Medulla oblongata (tissue), 1 donor: Measurements from ENCODE around the gene MICAL3.
A peak's percentile ranks its signal among the peaks of the same experiment; 100 is the strongest.
"Not testable (repeated sequence)": the region's sequence is repeated elsewhere in the genome, so short reads cannot be mapped to it uniquely, and the experiment has no call there.

Experiments used
- DNase-seq: peaks from one replicate; pipeline ENCODE4 v3.0.0-alpha.2; 2015; ENCODE audit errors: extremely low spot score

Gene MICAL3

GRCh38 chr22:18059094-18059417, 34.7 kb upstream of the MICAL3 start:
- DNase-seq = no peak

GRCh38 chr22:18058371-18059093, 34.2 kb upstream of the MICAL3 start:
- DNase-seq = no peak

- peak; percentile 91 for DNase-seq
These were observed 33.3 kb upstream of the MICAL3 start for GRCh38 chr22:18057568-18058209.

DNA sequence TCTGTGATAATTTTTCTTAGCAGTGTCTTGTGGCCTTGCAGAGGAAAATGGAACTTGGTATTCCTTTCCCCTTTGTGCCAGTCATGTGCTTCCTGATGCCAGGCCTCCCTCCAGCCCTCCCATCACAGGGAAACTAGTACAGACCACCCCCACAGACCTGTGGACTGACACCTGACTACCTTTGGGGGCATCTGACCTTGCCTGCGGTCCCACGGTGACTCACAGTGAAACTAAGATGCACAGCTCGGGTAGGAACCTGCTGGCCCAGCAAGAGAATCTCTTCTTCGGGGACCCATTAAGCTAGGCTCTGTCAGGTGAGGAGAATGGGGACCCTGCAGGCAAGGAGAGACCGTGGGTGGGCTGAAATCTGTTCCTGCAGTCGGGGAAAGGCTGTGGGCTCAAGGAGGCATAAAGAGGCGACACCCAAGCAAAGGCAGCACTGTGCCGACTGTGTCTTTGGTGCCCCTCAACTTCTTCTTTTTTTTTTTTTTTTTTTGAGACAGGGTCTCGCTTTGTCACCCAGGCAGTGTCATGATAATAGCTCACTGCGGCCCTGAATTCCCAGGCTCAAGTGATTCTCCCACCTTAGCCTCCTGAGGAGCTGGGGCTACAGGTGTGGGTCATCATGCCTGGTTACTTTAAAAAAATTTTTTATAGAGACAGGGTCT, 32.6 kb upstream of the MICAL3 start:
- DNase-seq = peak; percentile 30

DNA sequence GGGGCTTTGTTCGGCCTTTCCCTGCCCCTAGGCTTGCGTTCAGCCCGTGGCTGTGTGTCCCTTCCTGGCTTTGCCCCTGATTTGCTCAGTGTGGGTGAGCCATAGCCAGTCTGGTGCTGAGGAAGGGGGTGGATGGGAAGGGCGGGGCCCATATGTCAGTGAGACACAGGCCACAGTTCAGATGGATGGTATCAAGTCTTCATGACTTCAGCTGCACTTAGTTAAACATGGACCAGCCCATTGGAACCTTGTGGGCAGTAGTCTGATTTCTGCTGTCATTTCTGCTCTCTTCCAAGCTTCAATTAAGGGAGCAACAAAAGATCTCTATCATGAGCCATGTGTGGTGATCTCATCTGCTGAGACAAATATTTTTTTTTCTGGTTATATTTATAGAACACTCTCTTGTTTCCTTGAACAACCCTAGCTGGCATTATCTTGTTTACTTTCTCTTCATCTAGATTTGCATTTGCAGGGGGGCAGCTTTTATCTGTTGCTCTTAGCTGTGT, 31.9 kb upstream of the MICAL3 start:
- peak; percentile 82 for DNase-seq

- peak; percentile 43 for DNase-seq
These were observed 31.3 kb upstream of the MICAL3 start for GRCh38 chr22:18055619-18056160.

GRCh38 chr22:18053216-18053946, 29.0 kb upstream of the MICAL3 start:
- not testable (repeated sequence) for DNase-seq

DNA sequence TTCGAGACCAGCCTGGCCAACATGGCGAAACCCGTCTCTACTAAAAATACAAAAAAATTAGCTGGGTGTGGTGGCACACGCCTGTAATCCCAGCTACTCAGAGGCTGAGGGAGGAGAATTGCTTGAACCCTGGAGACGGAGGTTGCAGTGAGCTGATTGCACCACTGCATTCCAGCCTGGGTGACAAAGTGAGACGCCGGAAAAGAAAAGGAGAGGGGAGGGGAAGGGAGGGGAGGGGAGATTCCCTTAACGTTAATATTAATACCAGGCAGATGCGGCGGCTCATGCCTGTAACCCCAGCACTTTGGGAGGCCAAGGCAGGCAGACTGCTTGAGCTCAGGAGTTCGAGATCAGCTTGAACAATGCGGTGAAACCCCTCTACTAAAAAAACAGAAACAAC, 26.8 kb upstream of the MICAL3 start:
- not testable (repeated sequence) for DNase-seq

- no peak for DNase-seq
These were observed 25.7 kb upstream of the MICAL3 start for GRCh38 chr22:18050065-18050464.

- no peak for DNase-seq
These were observed 24.1 kb upstream of the MICAL3 start for GRCh38 chr22:18048441-18048898.

DNA sequence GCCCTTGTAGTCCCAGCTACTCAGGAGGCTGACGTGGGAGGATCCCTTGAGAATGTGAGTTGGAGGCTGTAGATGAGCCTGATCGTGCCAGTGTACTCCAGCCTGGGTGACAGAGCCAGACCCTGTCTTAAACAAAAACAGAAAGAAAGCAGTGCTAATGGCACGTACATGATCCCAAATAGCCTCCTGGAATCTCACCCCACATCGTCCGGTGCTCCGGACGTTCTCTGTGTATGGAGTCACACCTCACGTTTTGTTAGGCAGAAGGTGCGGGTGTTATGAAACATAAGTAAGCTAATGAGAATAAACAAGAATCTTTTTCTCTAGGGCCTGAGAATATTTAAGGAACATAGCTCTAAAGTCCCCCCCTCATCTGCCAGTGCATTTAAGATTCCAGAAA, 23.7 kb upstream of the MICAL3 start:
- DNase-seq = no peak

- DNase-seq = no peak
These were observed 21.4 kb upstream of the MICAL3 start for GRCh38 chr22:18045794-18046193.

DNA sequence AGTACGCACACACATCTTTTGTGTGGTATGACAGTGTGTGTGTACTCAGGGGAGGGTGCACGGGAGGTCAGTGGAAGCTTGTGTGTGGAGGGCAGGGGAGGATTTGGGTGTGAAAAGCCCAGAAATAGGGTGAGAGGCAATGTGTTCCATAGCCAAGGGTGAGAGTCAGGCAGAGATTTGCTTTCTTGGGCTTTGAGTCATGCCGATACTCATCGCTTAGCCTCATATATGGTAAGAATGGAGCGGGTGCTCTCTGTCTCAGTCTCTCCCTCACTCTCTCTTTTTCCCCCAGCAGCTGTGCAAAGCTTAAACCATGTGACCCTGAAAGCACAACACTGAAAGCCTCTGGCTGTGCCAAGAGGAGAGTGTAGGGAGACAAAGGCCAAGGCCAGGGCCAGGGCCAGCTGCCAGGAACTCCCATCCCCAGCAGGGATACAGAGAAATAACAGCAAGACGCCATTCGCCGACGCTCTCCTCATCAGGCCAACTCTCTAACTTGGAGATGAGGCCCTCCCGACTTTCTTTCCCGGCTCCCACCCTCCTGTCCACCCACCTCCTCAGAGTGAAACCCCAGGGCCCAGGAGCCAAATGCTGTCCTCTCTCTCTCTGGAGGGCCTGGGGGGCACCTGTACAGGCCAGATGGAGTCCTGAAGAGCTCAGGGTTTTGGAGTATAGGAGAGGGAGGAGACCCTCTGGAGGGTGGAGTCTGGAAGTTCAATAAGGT, 20.3 kb upstream of the MICAL3 start:
- DNase-seq = peak; percentile 97

DNA sequence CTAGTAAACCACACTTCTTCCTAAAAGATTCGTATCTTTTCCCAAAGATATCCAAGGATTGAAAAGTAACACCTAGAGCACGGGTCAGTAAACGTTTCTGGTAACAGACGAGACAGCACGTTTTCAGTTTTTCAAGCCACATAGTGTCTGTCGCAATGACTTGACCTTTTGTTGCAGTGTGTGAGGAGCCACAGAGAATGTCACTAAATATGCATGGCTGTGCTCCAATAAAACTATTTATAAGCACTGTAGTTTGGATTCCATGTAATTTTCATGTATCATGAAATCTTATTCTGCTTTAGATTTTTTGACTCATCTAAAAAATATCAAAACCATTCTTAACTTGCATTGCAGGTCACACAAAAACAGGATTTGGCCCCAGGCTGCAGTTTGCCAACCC, 18.3 kb upstream of the MICAL3 start:
- DNase-seq = no peak

- DNase-seq = not testable (repeated sequence)
These were observed 16.5 kb upstream of the MICAL3 start for GRCh38 chr22:18040898-18041297.

DNA sequence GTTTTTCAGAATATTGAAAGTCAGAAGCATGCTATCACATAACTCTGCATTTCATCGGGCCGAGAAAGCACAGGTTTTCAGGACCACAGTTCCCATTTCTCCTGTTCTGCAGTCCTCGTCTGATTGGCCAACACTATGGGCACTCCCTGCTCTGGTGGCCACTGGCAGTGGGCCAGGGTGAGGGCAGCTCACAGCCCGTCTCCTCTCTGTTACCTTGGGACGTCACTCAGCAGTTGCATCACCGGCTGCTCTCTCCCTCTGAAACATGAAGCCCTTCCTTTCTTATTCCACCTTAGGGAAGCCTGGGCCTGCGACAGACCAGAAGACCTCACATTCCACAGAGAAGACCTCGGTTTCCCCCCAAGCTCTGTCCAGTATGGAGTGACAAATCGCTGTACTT, 11.4 kb upstream of the MICAL3 start:
- DNase-seq = no peak

DNA sequence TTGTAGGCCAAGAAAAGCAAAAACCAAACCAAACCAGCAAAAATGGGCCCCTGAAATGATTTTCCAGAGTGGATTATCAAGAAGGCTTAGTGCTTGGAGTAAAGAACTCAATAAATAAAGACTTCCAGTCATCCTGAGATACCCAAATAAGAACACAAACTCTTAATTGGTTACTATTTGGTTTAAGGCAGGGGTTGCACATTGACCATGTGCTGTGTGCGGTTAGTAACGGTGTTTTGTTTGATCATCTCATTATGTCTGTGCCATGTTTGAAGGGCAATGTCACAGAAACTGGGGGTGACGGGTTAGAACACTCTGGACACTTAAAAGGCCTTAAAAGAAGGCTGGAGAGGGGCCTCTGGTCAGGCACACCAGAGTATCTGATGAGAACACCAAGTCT, 9.7 kb upstream of the MICAL3 start:
- DNase-seq = no peak

DNA sequence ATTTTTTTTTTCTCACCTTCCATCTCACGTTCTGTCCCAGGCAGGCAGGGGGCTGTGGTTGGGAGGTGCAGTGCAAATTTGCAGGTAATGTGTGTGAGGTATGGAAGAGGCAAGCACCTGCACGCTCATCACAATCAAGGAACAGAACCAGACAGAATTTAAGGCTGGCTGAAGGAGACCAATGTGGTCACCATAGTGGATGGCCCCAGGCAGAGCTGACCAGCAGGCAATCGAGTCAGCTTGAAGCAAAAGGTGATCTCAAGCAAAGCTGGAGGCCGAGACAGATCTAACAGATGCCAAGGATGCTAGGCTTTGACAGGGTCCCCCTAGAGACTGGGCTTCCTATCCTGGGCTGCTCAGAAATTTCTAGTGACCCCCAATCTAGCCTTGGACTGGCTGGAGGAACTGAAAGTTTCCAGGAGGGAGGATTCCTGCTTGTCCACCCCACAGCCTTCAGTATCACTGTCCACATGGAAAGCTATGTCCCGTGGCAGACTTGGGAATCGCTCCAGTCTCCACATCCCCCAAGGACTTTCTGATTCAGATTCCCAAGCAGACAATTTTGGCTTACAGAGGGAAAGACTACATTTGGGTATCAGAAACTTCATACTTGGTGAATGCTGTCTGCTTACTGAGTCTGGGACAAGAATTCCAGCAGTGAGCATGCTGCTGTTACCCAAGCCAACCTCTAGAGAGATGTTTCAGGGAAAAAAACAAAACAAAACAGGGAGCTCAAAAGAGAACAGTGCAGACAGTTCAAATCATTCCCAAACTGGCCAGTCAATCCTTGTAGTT, 9.0 kb upstream of the MICAL3 start:
- no peak for DNase-seq

GRCh38 chr22:18032455-18033101, 8.2 kb upstream of the MICAL3 start:
- no peak for DNase-seq
